RWPE2 (cell line): ENCODE results near the gene INMT.

Experiments
- ATAC-seq: fragments of 200-7000 bp; cut with Tn5 transposase; 3 replicates; pipeline ENCODE4 v1.9.1; 2021; ENCODE audit warnings: low read depth
- DNase-seq: peaks from one replicate; pipeline ENCODE4 v3.0.0-alpha.2; 2020; ENCODE audit warnings: low spot score
- H3K27ac ChIP-seq: fragments of 450-650 bp; 2 replicates; pipeline ENCODE4 v1.5.1; 2017; ENCODE audit warnings: mild to moderate bottlenecking; ENCODE audit not compliant: poor library complexity, severe bottlenecking
- H3K27me3 ChIP-seq: fragments of 250-450 bp; sonication (Bioruptor Pico); 2 replicates; pipeline ENCODE4 v1.5.1; 2021; ENCODE audit warnings: mild to moderate bottlenecking, moderate library complexity; ENCODE audit not compliant: insufficient read depth, poor library complexity, severe bottlenecking
- H3K36me3 ChIP-seq: fragments of 250-450 bp; sonication (Bioruptor Pico); 2 replicates; pipeline ENCODE4 v1.5.1; 2020; ENCODE audit warnings: low read depth, mild to moderate bottlenecking, moderate library complexity
- H3K4me1 ChIP-seq: fragments of 250-450 bp; sonication (Bioruptor Pico); 2 replicates; pipeline ENCODE4 v1.5.1; 2021; ENCODE audit warnings: mild to moderate bottlenecking, moderate library complexity; ENCODE audit not compliant: insufficient read depth, poor library complexity, severe bottlenecking
- H3K4me3 ChIP-seq: fragments of 250-450 bp; sonication (Bioruptor Pico); 2 replicates; pipeline ENCODE4 v1.5.1; 2021; ENCODE audit warnings: mild to moderate bottlenecking, moderate library complexity; ENCODE audit not compliant: severe bottlenecking
- H3K9me3 ChIP-seq: fragments of 250-450 bp; sonication (Bioruptor Pico); 2 replicates; pipeline ENCODE4 v1.5.1; 2021; ENCODE audit warnings: mild to moderate bottlenecking, moderate library complexity; ENCODE audit not compliant: severe bottlenecking
- TF ChIP-seq, protein P1 (sequence below): fragments of 450-650 bp; IDR thresholded peaks from one replicate; pipeline ENCODE4 v1.5.1; 2017; ENCODE audit warnings: mild to moderate bottlenecking, moderate library complexity; ENCODE audit not compliant: poor library complexity, severe bottlenecking

The INMT gene

DNA sequence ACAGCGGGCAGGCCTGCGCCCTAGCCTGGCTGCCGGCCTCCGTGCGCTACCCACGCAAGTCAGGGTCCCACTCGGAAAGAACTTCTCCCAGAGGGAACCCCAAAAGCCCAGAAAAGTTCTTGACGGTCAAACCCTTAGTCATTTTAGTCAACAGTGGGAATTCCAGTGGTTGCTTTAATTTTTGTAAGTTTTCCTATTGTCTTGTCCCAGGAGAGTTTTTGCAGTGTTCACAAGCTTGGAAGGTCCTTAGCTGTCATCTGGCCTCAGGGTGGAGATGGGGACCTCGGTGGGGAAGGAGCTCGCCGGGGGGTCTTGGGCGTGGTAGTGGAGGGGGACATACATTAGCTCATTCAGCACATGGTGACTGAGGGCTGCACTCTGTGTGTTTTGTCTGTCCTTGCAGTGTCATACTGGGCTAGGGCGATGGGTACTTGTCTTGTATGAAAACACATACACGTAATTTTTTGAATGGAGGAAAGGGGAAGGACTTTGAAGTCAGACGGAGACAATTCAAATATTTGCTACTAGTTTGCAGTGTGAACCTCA lies 20.0 kb downstream of the INMT start:
- no peak for DNase-seq
- peaks cover 4% of the 10 kb centered on the region for H3K4me1 ChIP-seq
- no peaks in the 10 kb centered on the region for H3K9me3 ChIP-seq
- TF ChIP-seq, protein P1, sequence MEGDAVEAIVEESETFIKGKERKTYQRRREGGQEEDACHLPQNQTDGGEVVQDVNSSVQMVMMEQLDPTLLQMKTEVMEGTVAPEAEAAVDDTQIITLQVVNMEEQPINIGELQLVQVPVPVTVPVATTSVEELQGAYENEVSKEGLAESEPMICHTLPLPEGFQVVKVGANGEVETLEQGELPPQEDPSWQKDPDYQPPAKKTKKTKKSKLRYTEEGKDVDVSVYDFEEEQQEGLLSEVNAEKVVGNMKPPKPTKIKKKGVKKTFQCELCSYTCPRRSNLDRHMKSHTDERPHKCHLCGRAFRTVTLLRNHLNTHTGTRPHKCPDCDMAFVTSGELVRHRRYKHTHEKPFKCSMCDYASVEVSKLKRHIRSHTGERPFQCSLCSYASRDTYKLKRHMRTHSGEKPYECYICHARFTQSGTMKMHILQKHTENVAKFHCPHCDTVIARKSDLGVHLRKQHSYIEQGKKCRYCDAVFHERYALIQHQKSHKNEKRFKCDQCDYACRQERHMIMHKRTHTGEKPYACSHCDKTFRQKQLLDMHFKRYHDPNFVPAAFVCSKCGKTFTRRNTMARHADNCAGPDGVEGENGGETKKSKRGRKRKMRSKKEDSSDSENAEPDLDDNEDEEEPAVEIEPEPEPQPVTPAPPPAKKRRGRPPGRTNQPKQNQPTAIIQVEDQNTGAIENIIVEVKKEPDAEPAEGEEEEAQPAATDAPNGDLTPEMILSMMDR, result no peak
- H3K4me3 ChIP-seq, result peak overlapping the region; percentile 51
- peak; percentile 26; the same call in 1 of the 3 replicates for ATAC-seq
- H3K36me3 ChIP-seq, result no peaks in the 10 kb centered on the region
- no peaks in the 10 kb centered on the region for H3K27me3 ChIP-seq
- no peak overlapping the region for H3K27ac ChIP-seq

DNA sequence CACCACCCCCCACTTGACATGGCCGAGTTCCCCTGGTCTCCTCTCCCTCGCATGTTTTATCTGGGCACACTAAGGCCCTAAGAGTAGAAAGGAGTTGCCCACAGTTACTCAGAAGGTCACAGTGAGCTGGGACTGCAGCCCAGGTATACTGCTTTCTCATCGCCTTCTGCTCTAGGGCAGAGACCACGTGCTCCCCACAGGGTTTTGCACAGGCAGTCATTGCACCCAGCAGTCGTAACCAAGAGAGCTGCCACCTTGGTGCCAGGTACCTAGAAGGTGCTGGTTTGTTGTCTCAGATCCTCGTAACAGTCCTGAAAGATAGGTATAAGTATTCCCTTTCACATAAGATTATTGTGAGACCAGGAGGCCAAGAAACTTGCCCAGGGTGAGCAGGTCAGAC lies 21.0 kb downstream of the INMT start:
- Histone ChIP-seq H3K4me3 (no peak overlapping the region), H3K36me3 (no peaks in the 10 kb centered on the region), H3K4me1 (peaks cover 4% of the 10 kb centered on the region), H3K9me3 (no peaks in the 10 kb centered on the region), H3K27ac (no peak overlapping the region), H3K27me3 (no peaks in the 10 kb centered on the region)
- TF ChIP-seq, protein P1, result no peak
- no peak for DNase-seq
- no peak for ATAC-seq

DNA sequence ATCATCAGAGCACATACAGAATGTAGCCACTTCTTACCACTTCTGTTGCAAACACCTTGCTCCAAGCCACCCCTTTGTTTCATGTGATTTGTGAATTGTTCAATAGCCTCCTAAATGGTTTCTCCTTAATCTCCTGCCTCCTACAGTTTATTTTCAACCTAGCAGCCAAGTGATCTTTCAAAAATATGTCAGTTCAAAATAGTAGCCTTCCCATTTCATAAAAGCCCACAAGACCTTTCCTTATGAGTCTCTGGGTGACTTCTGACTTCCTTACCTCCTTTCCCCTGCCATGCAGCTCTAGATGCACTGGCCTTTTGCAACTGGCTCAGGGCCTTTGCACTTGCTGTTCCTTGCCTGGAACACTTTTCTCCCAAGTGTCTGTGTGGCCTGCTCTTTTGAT lies 24.1 kb downstream of the INMT start:
- ATAC-seq (no peak), DNase-seq (no peak)
- Histone ChIP-seq H3K9me3 (no peaks in the 10 kb centered on the region), H3K4me1 (no peaks in the 10 kb centered on the region), H3K4me3 (no peak overlapping the region), H3K27me3 (no peaks in the 10 kb centered on the region), H3K27ac (no peak overlapping the region), H3K36me3 (0 out of 2 replicates have a peak, but pooled peaks cover 3% of the 10 kb centered on the region)
- TF ChIP-seq, protein P1, result no peak

- Histone ChIP-seq H3K36me3 (0 out of 2 replicates have a peak, but pooled peaks cover 3% of the 10 kb centered on the region), H3K9me3 (no peaks in the 10 kb centered on the region), H3K4me1 (no peaks in the 10 kb centered on the region), H3K27ac (no peak overlapping the region), H3K4me3 (no peak overlapping the region), H3K27me3 (no peaks in the 10 kb centered on the region)
- DNase-seq (no peak), ATAC-seq (no peak)
- TF ChIP-seq, protein P1, result no peak
Measured at GRCh38 chr7:30776971-30777370, 25.0 kb downstream of the INMT start.

- ATAC-seq, result no peak
- TF ChIP-seq, protein P1, result no peak
- H3K27me3 ChIP-seq, result no peaks in the 10 kb centered on the region
- H3K4me3 ChIP-seq, result no peak overlapping the region
- no peak for DNase-seq
- peaks cover 7% of the 10 kb centered on the region; the same call in 1 of the 2 replicates for H3K36me3 ChIP-seq
- H3K9me3 ChIP-seq, result no peaks in the 10 kb centered on the region
- no peak overlapping the region for H3K27ac ChIP-seq
- H3K4me1 ChIP-seq, result no peaks in the 10 kb centered on the region
Measured at GRCh38 chr7:30778255-30779025, 26.5 kb downstream of the INMT start.
